ENCODE data around the gene ZNF230. TPM values are rescaled to one million over a fixed set of nuclear protein-coding genes. Genes with fewer than 3 reads are reported as not detected.

ZNF230 gene
- polyA plus RNA-seq, 1 of the 3 experiments (the other 2 are of a cell fraction), result 1.8 TPM

- Histone ChIP-seq H4K20me1 (ENCODE audit: insufficient read depth) (no peaks in the 10 kb centered on the region), H3K9me3 (peaks cover 26% of the 10 kb centered on the region; the same call in 1 of the 2 replicates), H3K27ac (ENCODE audit: low read depth in 2 of 2, low read length in 1 of 2) (no peak overlapping the region), H3K4me3 (ENCODE audit: low read depth in 2 of 2, low read length in 1 of 2) (peak overlapping the region in 1 of 2 experiments; percentile 3; a peak in 1 of 4 replicates), H3K9me2 (no peaks in the 10 kb centered on the region), H3K4me2 (no peak overlapping the region), H3K79me2 (ENCODE audit: insufficient read depth) (no peaks in the 10 kb centered on the region), H3K9ac (no peak overlapping the region), H2AFZ (ENCODE audit: low read depth) (no peak overlapping the region), H3K4me1 (ENCODE audit: control insufficient read depth in 1 of 2, insufficient read depth in 2 of 2, low read depth in 1 of 2, low read length in 1 of 2) (no peaks in the 10 kb centered on the region), H3K36me3 (replicated peaks in 1 of 2; ENCODE audit: control insufficient read depth in 1 of 2, insufficient read depth in 2 of 2, low read length in 1 of 2) (peaks cover 52 to 56% of the 10 kb centered on the region in 2 experiments), H3F3A (replicated peaks; ENCODE audit: insufficient read depth) (no peaks in the 10 kb centered on the region), H3K27me3 (ENCODE audit: insufficient read depth) (no peaks in the 10 kb centered on the region)
- TF ChIP-seq, protein P1, sequence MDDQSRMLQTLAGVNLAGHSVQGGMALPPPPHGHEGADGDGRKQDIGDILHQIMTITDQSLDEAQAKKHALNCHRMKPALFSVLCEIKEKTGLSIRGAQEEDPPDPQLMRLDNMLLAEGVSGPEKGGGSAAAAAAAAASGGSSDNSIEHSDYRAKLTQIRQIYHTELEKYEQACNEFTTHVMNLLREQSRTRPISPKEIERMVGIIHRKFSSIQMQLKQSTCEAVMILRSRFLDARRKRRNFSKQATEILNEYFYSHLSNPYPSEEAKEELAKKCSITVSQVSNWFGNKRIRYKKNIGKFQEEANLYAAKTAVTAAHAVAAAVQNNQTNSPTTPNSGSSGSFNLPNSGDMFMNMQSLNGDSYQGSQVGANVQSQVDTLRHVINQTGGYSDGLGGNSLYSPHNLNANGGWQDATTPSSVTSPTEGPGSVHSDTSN (IDR thresholded peaks at IDR 0.05), result no peak
- no peak for TF ChIP-seq FOXJ3 (CRISPR knock-in tag; IDR thresholded peaks at IDR 0.05)
- TF ChIP-seq, protein P2, sequence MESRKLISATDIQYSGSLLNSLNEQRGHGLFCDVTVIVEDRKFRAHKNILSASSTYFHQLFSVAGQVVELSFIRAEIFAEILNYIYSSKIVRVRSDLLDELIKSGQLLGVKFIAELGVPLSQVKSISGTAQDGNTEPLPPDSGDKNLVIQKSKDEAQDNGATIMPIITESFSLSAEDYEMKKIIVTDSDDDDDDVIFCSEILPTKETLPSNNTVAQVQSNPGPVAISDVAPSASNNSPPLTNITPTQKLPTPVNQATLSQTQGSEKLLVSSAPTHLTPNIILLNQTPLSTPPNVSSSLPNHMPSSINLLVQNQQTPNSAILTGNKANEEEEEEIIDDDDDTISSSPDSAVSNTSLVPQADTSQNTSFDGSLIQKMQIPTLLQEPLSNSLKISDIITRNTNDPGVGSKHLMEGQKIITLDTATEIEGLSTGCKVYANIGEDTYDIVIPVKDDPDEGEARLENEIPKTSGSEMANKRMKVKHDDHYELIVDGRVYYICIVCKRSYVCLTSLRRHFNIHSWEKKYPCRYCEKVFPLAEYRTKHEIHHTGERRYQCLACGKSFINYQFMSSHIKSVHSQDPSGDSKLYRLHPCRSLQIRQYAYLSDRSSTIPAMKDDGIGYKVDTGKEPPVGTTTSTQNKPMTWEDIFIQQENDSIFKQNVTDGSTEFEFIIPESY (IDR thresholded peaks at IDR 0.05; ENCODE audit: borderline replicate concordance, low read depth), result no peak
- TF ChIP-seq RXRA (IDR thresholded peaks at IDR 0.05; ENCODE audit: borderline replicate concordance, low read depth), result no peak
- no peak for TF ChIP-seq GATA2 (CRISPR knock-in tag; IDR thresholded peaks at IDR 0.05)
- no peak for TF ChIP-seq MAX (IDR thresholded peaks at IDR 0.05; ENCODE audit: low read depth)
- no peak for TF ChIP-seq NRF1 (IDR thresholded peaks at IDR 0.05; ENCODE audit: low read depth, low read length)
- TF ChIP-seq FOXM1 (IDR thresholded peaks at IDR 0.05; ENCODE audit: low read depth), result no peak
- 79% methylated on average over 1 of the region's 1 CpG for WGBS (ENCODE audit: low lambda C conversion rate)
- ChIA-PET CTCF (no interaction called here), POLR2A (no interaction called here)
- DNase-seq, result no peak
Measured at GRCh38 chr19:44032001-44032610, 29.3 kb downstream of the ZNF230 start.

GRCh38 chr19:44042147-44042546 lies 39.4 kb downstream of the ZNF230 start:
- no peaks in the 10 kb centered on the region for H3K79me2 ChIP-seq (ENCODE audit: insufficient read depth)
- H3K27me3 ChIP-seq (ENCODE audit: insufficient read depth), result no peaks in the 10 kb centered on the region
- H3K4me2 ChIP-seq, result no peak overlapping the region
- H4K20me1 ChIP-seq (ENCODE audit: insufficient read depth), result no peaks in the 10 kb centered on the region
- peaks cover 10% of the 10 kb centered on the region for H3K9me3 ChIP-seq
- no peak for DNase-seq
- H3K4me1 ChIP-seq (ENCODE audit: control insufficient read depth in 1 of 2, insufficient read depth in 2 of 2, low read depth in 1 of 2, low read length in 1 of 2), result no peaks in the 10 kb centered on the region
- no peak overlapping the region for H2AFZ ChIP-seq (ENCODE audit: low read depth)
- ChIA-PET CTCF (interaction anchor here (0.6 kb wide), 1 partner anchor 69 kb away, joined by 3 read pairs; no protein-coding TSS in a partner anchor), POLR2A (no interaction called here)
- 3% methylated on average over 2 of the region's 2 CpGs for WGBS (ENCODE audit: low lambda C conversion rate)
- no peaks in the 10 kb centered on the region for H3K9me2 ChIP-seq
- H3F3A ChIP-seq (replicated peaks; ENCODE audit: insufficient read depth), result no peaks in the 10 kb centered on the region
- H3K27ac ChIP-seq (ENCODE audit: low read depth in 2 of 2, low read length in 1 of 2), result no peak overlapping the region
- H3K9ac ChIP-seq, result no peak overlapping the region
- H3K36me3 ChIP-seq (replicated peaks in 1 of 2; ENCODE audit: control insufficient read depth in 1 of 2, insufficient read depth in 2 of 2, low read length in 1 of 2), result no peaks in the 10 kb centered on the region
- H3K4me3 ChIP-seq (ENCODE audit: low read depth in 2 of 2, low read length in 1 of 2), result no peak overlapping the region
- TF ChIP-seq RCOR1 (IDR thresholded peaks at IDR 0.05; ENCODE audit: low read length) (no peak), RXRA (IDR thresholded peaks at IDR 0.05; ENCODE audit: borderline replicate concordance, low read depth) (no peak), CHD2 (IDR thresholded peaks at IDR 0.05; ENCODE audit: low read length, partially characterized antibody) (no peak), REST (IDR thresholded peaks at IDR 0.05; ENCODE audit: low read depth, low read length) (no peak), USF2 (IDR thresholded peaks at IDR 0.05; ENCODE audit: borderline replicate concordance, low read depth, low read length) (no peak), TEAD4 (IDR thresholded peaks at IDR 0.05; ENCODE audit: borderline replicate concordance, insufficient read depth) (no peak), FOSL2 (IDR thresholded peaks at IDR 0.05; ENCODE audit: borderline replicate concordance, low read depth) (no peak), MAX (IDR thresholded peaks at IDR 0.05; ENCODE audit: low read depth) (no peak), YY1 (IDR thresholded peaks at IDR 0.05; ENCODE audit: low read depth) (no peak), TAF1 (IDR thresholded peaks at IDR 0.05; ENCODE audit: borderline replicate concordance, low read depth, low read length) (no peak), RFX5 (IDR thresholded peaks at IDR 0.05; ENCODE audit: low read length) (no peak)
- TF ChIP-seq, protein P3, sequence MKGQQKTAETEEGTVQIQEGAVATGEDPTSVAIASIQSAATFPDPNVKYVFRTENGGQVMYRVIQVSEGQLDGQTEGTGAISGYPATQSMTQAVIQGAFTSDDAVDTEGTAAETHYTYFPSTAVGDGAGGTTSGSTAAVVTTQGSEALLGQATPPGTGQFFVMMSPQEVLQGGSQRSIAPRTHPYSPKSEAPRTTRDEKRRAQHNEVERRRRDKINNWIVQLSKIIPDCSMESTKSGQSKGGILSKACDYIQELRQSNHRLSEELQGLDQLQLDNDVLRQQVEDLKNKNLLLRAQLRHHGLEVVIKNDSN (IDR thresholded peaks at IDR 0.05; ENCODE audit: borderline replicate concordance, low read depth), result no peak
